Measurements from ENCODE around the gene NPHP4.

GRCh38 chr1:5971471-5972197 lies 20.6 kb downstream of the NPHP4 start:
- TF ChIP-seq CTCF (IDR thresholded peaks at IDR 0.05) (no peak), ZBTB43 (CRISPR knock-in tag; IDR thresholded peaks at IDR 0.05) (no peak), ESRRA (CRISPR knock-in tag; IDR thresholded peaks at IDR 0.05; ENCODE audit: borderline replicate concordance) (no peak), NR3C1 (CRISPR knock-in tag; conservative IDR thresholded peaks at IDR 0.05; ENCODE audit: low read depth) (no peak), TCF7 (CRISPR knock-in tag; IDR thresholded peaks at IDR 0.05; ENCODE audit: low read depth) (no peak), FOXP4 (CRISPR knock-in tag; IDR thresholded peaks at IDR 0.05) (no peak), MAX (CRISPR knock-in tag; IDR thresholded peaks at IDR 0.05) (no peak), FOXK1 (CRISPR knock-in tag; IDR thresholded peaks at IDR 0.05) (no peak), ZNF263 (CRISPR knock-in tag; IDR thresholded peaks at IDR 0.05; ENCODE audit: low read depth) (no peak), AFF4 (CRISPR knock-in tag; IDR thresholded peaks at IDR 0.05; ENCODE audit: borderline replicate concordance) (no peak), IRF1 (CRISPR knock-in tag; IDR thresholded peaks at IDR 0.05) (no peak)
